ENCODE data around the gene LILRB1. TPM values are rescaled to one million over a fixed set of nuclear protein-coding genes. Genes with fewer than 3 reads are reported as not detected.
"Not testable (repeated sequence)": the region's sequence is repeated elsewhere in the genome, so short reads cannot be mapped to it uniquely, and the experiment has no call there.

Gene LILRB1
- total RNA-seq, 5 donors from 2014 or later (not counting 1 experiment from before 2014, with no cell fraction given): 2.0 to 26.9 (median 3.6) TPM

DNA sequence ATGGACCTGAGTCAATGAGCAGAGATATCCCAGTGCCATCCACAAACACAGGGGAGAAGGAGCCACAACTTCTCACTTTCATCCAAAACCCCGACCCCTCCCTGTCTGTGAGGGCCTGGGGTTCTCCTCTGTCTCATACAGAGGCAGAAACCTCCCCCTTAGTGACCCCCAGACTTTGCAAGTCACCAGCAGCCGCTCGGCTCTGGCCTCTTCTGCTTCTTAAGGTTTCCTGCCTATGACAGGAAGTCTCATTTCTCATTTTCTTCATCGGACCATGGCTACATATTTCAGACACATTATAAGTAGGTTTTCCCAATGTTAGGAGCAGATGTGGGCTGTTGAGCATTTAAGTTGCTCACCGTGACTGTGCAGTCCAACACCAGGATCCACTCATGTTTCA is 12.7 kb downstream of the LILRB1 start:
- POLR2A ChIA-PET: not testable (repeated sequence)
- peaks cover 10 to 17% of the 10 kb centered on the region in 2 donors for H3K27me3 Mint-ChIP-seq

DNA sequence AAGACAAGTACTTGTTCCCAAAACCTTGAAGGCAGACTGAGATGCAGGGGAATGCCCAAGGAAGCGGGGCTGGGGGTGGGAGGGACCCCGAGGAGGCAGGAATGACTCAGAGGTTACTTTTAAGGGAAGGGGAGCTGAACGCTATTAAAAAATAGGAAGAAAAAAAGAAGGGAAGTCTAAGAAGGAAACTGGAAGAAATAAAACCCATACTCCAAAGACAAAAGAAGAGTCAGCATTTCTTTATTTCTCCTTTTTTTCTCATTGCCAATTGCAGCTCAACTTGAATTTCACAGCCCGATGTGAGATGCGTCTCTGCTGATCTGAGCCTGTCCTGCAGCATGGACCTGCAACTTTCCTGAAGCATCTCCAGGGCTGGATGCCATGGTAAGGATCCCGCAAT is 13.3 kb downstream of the LILRB1 start:
- H3K4me3 ChIP-seq (ENCODE audit: control insufficient read depth in 1 of 2, extremely low read depth in 1 of 2, low read length in 1 of 2); H3K9me3 Mint-ChIP-seq; H3K9me3 ChIP-seq; H3K4me3 Mint-ChIP-seq; H3K36me3 ChIP-seq (ENCODE audit: control insufficient read depth in 2 of 2, extremely low read depth in 1 of 2, insufficient read depth in 1 of 2, low read length in 1 of 2); H3K27ac Mint-ChIP-seq; H3K4me1 ChIP-seq (ENCODE audit: control insufficient read depth in 1 of 2, extremely low read depth in 1 of 2, insufficient read depth in 2 of 2, low read length in 2 of 2); DNase-seq; H3K27ac ChIP-seq (ENCODE audit: low read length); ATAC-seq (replicated peaks in 1 of 4); CTCF ChIA-PET; H3K36me3 Mint-ChIP-seq; POLR2A ChIA-PET; H3K4me1 Mint-ChIP-seq: not testable (repeated sequence)
- H3K27me3 Mint-ChIP-seq: peaks cover 15 to 16% of the 10 kb centered on the region in 2 donors
- peaks cover 0 to 15% of the 10 kb centered on the region in 2 experiments for H3K27me3 ChIP-seq (replicated peaks in 1 of 2; ENCODE audit: control insufficient read depth in 2 of 2, extremely low read depth in 1 of 2, insufficient read depth in 2 of 2, low read length in 1 of 2)
- no CpG with 5 or more reads among the region's 6 CpGs for WGBS (ENCODE audit: insufficient coverage)

More for the DNA sequence above, 12.7 kb downstream of the LILRB1 start:
- H3K4me3 ChIP-seq (ENCODE audit: control insufficient read depth in 1 of 2, extremely low read depth in 1 of 2, low read length in 1 of 2); H3K4me3 Mint-ChIP-seq; H3K36me3 Mint-ChIP-seq; H3K36me3 ChIP-seq (ENCODE audit: control insufficient read depth in 2 of 2, extremely low read depth in 1 of 2, insufficient read depth in 1 of 2, low read length in 1 of 2); H3K4me1 Mint-ChIP-seq; H3K9me3 ChIP-seq; ATAC-seq (replicated peaks in 1 of 4); CTCF ChIA-PET; H3K9me3 Mint-ChIP-seq; DNase-seq; H3K27ac Mint-ChIP-seq; H3K27ac ChIP-seq (ENCODE audit: low read length); H3K4me1 ChIP-seq (ENCODE audit: control insufficient read depth in 1 of 2, extremely low read depth in 1 of 2, insufficient read depth in 2 of 2, low read length in 2 of 2): not testable (repeated sequence)
- peaks cover 0 to 12% of the 10 kb centered on the region in 2 experiments for H3K27me3 ChIP-seq (replicated peaks in 1 of 2; ENCODE audit: control insufficient read depth in 2 of 2, extremely low read depth in 1 of 2, insufficient read depth in 2 of 2, low read length in 1 of 2)
- 33% methylated on average over 1 of the region's 5 CpGs for WGBS (ENCODE audit: insufficient coverage)

DNA sequence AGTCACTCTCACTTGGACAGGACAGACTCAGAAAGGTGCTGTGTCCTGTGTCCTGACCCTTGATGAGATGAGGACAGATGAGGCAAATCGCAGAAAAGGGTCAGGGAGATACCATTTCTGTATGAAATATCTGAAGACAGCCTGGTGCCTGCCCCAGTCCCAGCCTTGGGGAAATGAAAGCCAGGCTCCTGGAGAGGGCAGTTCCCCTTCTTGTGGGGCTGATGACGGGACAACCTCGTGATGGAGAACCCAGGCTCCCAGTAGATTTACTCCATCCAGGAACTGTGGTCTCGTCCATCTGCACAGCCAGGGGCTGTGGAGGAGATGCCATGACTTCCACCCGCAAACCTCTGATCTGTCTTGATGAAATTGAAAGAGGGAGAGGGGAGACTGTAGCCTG is 13.8 kb downstream of the LILRB1 start:
- Mint-ChIP-seq H3K4me3 (no peak overlapping the region), H3K36me3 (no peaks in the 10 kb centered on the region), H3K9me3 (no peaks in the 10 kb centered on the region), H3K27ac (no peak overlapping the region), H3K27me3 (peaks cover 15 to 20% of the 10 kb centered on the region in 2 donors), H3K4me1 (no peaks in the 10 kb centered on the region)
- DNase-seq: peak in 1 of 35 experiments; percentile 18
- Histone ChIP-seq H3K4me1 (ENCODE audit: control insufficient read depth in 1 of 2, extremely low read depth in 1 of 2, insufficient read depth in 2 of 2, low read length in 2 of 2) (no peaks in the 10 kb centered on the region), H3K9me3 (no peaks in the 10 kb centered on the region), H3K4me3 (ENCODE audit: control insufficient read depth in 1 of 2, extremely low read depth in 1 of 2, low read length in 1 of 2) (no peak overlapping the region), H3K27me3 (replicated peaks in 1 of 2; ENCODE audit: control insufficient read depth in 2 of 2, extremely low read depth in 1 of 2, insufficient read depth in 2 of 2, low read length in 1 of 2) (peaks cover 0 to 16% of the 10 kb centered on the region in 2 experiments), H3K36me3 (ENCODE audit: control insufficient read depth in 2 of 2, extremely low read depth in 1 of 2, insufficient read depth in 1 of 2, low read length in 1 of 2) (no peaks in the 10 kb centered on the region), H3K27ac (ENCODE audit: low read length) (no peak overlapping the region)
- 85% methylated on average over 1 of the region's 5 CpGs for WGBS (ENCODE audit: insufficient coverage)
- ATAC-seq (replicated peaks in 1 of 4): no peak
- POLR2A ChIA-PET: no interaction called here
- CTCF ChIA-PET: no interaction called here

DNA sequence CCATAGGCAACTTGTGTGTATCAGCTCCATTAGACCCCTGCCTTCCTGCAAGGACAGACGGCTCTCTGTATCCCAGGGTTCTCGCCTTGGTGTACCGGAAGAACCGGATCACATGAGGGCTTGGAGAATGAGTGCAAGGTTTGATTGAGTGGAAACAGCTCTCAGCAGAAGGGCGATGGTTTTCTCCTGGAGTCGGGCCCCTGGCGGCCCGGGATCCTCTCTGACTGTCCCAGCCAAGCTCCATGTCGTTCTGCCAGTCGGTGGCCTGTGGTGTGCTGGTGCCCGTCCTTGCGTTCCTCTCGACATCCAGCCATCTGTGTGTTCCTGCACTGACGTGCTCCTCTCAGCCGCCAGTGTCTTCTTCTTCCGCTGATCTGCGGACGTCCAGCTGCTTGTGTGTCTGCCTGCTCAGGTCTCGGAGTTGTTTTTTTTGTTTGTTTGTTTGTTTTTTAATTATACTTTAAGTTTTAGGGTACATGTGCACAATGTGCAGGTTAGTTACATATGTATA is 16.1 kb downstream of the LILRB1 start:
- no peaks in the 10 kb centered on the region for H3K4me1 ChIP-seq (ENCODE audit: control insufficient read depth in 1 of 2, extremely low read depth in 1 of 2, insufficient read depth in 2 of 2, low read length in 2 of 2)
- 92% methylated on average over 14 of the region's 19 CpGs for WGBS (ENCODE audit: insufficient coverage)
- H3K27me3 ChIP-seq (replicated peaks in 1 of 2; ENCODE audit: control insufficient read depth in 2 of 2, extremely low read depth in 1 of 2, insufficient read depth in 2 of 2, low read length in 1 of 2): peaks cover 0 to 16% of the 10 kb centered on the region in 2 experiments
- Mint-ChIP-seq H3K36me3 (no peaks in the 10 kb centered on the region), H3K4me1 (no peaks in the 10 kb centered on the region), H3K27me3 (peaks cover 18 to 20% of the 10 kb centered on the region in 2 donors), H3K9me3 (no peaks in the 10 kb centered on the region), H3K4me3 (no peak overlapping the region), H3K27ac (no peak overlapping the region)
- ChIA-PET CTCF (no interaction called here), POLR2A (no interaction called here)
- DNase-seq: no peak
- no peak for ATAC-seq (replicated peaks in 1 of 4)
- no peak overlapping the region for H3K4me3 ChIP-seq (ENCODE audit: control insufficient read depth in 1 of 2, extremely low read depth in 1 of 2, low read length in 1 of 2)
- no peaks in the 10 kb centered on the region for H3K9me3 ChIP-seq
- H3K27ac ChIP-seq (ENCODE audit: low read length): no peak overlapping the region
- no peaks in the 10 kb centered on the region for H3K36me3 ChIP-seq (ENCODE audit: control insufficient read depth in 2 of 2, extremely low read depth in 1 of 2, insufficient read depth in 1 of 2, low read length in 1 of 2)

DNA sequence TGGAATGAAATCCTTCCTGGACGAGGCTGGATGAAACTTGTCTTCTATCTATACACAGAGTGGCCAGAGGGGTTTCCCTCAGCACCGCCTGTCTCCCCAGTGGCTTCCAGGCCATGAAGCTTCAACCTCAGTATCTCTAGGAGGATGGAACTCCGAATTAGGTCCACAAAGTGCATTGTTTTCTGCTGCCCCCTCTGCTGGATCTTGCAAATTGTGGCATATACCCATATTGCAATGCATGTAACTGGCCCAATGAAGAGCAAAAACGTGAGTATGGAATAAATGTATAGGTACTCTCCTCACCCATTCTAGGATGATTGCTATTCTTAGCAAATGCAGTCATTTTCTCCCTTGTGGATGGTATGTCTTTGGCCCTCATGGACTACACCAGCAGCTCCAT is 17.8 kb downstream of the LILRB1 start:
- Mint-ChIP-seq H3K9me3 (no peaks in the 10 kb centered on the region), H3K4me3 (no peak overlapping the region), H3K27ac (no peak overlapping the region), H3K4me1 (no peaks in the 10 kb centered on the region), H3K36me3 (no peaks in the 10 kb centered on the region), H3K27me3 (peaks cover 11 to 12% of the 10 kb centered on the region in 2 donors)
- Histone ChIP-seq H3K27me3 (replicated peaks in 1 of 2; ENCODE audit: control insufficient read depth in 2 of 2, extremely low read depth in 1 of 2, insufficient read depth in 2 of 2, low read length in 1 of 2) (peaks cover 0 to 15% of the 10 kb centered on the region in 2 experiments), H3K36me3 (ENCODE audit: control insufficient read depth in 2 of 2, extremely low read depth in 1 of 2, insufficient read depth in 1 of 2, low read length in 1 of 2) (no peaks in the 10 kb centered on the region), H3K4me3 (ENCODE audit: control insufficient read depth in 1 of 2, extremely low read depth in 1 of 2, low read length in 1 of 2) (no peak overlapping the region), H3K9me3 (no peaks in the 10 kb centered on the region), H3K27ac (ENCODE audit: low read length) (no peak overlapping the region), H3K4me1 (ENCODE audit: control insufficient read depth in 1 of 2, extremely low read depth in 1 of 2, insufficient read depth in 2 of 2, low read length in 2 of 2) (no peaks in the 10 kb centered on the region)
- ATAC-seq (replicated peaks in 1 of 4): no peak
- CTCF ChIA-PET: no interaction called here
- peak in 1 of 35 experiments; percentile 8 for DNase-seq
- POLR2A ChIA-PET: no interaction called here
- WGBS (ENCODE audit: insufficient coverage): 50% methylated on average over 1 of the region's 4 CpGs

DNA sequence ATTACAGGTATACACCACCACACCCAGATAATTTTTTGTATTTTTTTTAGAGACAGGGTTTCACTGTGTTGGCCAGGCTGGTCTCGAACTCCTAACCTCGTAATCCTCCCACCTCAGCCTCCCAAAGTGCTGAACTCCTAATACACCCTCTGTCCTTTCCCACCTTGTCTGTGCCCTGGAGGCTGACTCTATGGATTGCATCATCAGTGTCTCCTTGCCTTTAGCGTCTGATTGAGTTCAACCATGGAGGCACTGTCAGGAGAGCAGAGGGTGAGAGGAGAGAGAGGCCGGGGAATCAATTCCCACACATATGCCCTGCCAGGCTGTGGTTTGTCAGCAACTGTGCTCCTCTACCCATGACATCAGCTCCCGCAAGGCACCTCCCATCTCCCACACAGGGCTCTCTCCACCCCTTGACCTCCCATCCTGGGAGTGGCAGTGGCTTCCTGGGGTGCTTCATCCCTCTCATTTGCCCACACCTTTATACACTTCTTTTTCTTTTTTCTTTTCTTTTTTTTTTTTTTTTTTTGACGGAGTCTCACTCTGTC is 19.9 kb downstream of the LILRB1 start:
- H3K4me1 Mint-ChIP-seq: no peaks in the 10 kb centered on the region

More for the DNA sequence above, 19.9 kb downstream of the LILRB1 start:
- Histone ChIP-seq H3K36me3 (ENCODE audit: control insufficient read depth in 2 of 2, extremely low read depth in 1 of 2, insufficient read depth in 1 of 2, low read length in 1 of 2) (no peaks in the 10 kb centered on the region), H3K9me3 (no peaks in the 10 kb centered on the region), H3K4me3 (ENCODE audit: control insufficient read depth in 1 of 2, extremely low read depth in 1 of 2, low read length in 1 of 2) (no peak overlapping the region), H3K27ac (ENCODE audit: low read length) (no peak overlapping the region), H3K4me1 (ENCODE audit: control insufficient read depth in 1 of 2, extremely low read depth in 1 of 2, insufficient read depth in 2 of 2, low read length in 2 of 2) (no peaks in the 10 kb centered on the region), H3K27me3 (replicated peaks in 1 of 2; ENCODE audit: control insufficient read depth in 2 of 2, extremely low read depth in 1 of 2, insufficient read depth in 2 of 2, low read length in 1 of 2) (peaks cover 0 to 8% of the 10 kb centered on the region in 2 experiments)
- Mint-ChIP-seq H3K4me3 (no peak overlapping the region), H3K36me3 (no peaks in the 10 kb centered on the region), H3K27ac (no peak overlapping the region), H3K9me3 (no peaks in the 10 kb centered on the region), H3K27me3 (peaks cover 2 to 10% of the 10 kb centered on the region in 2 donors)
- DNase-seq (no peak), ATAC-seq (replicated peaks in 1 of 4) (no peak)
- ChIA-PET POLR2A (interaction anchor here in 1 of 2 donors (0.6 kb wide), 1 partner anchor 300 kb away, joined by 4 read pairs; no protein-coding TSS in a partner anchor), CTCF (no interaction called here)
- 87% methylated on average over 3 of the region's 6 CpGs for WGBS (ENCODE audit: insufficient coverage)
